PC-9 (cell line): ENCODE results near the gene CYBA. TPM values are rescaled to one million over a fixed set of nuclear protein-coding genes. Genes with fewer than 3 reads are reported as not detected.

Source experiments
- BruUV-seq: library from RNA; stranded (reverse); fragments of 400-500 nt; replicated peaks from 2 replicates; lab custom pipeline; 2021; lab: Mats Ljungman, UMichigan
- CTCF ChIA-PET: fragments of 300-600 bp; sonication (Branson Sonifier 250); formaldehyde crosslinking; loops from one replicate; lab custom pipeline; 2022; ENCODE audit warnings: antibody characterized with exemption; lab: Charles Lee
- POLR2A ChIA-PET: fragments of 300-600 bp; sonication (Branson Sonifier 250); formaldehyde crosslinking; loops from one replicate; lab custom pipeline; 2022; ENCODE audit warnings: antibody characterized with exemption; ENCODE audit not compliant: unreplicated experiment; lab: Charles Lee
- DNase-seq, 2 experiments: peaks; one replicate each; pipeline versions ENCODE4 v3.0.0 to v3.0.0-alpha.2; 2015 to 2022; ENCODE audit warnings: mixed read lengths in 1 of 2
- H2AFZ ChIP-seq: fragments of 200-600 bp; sonication (generic); 2 replicates; pipeline ENCODE4 v1.8.1; 2017; ENCODE audit warnings: antibody characterized with exemption
- H3F3A ChIP-seq: fragments of 200-600 bp; sonication (generic); 2 replicates; pipeline ENCODE4 v1.8.1; 2017; ENCODE audit warnings: antibody characterized with exemption, mild to moderate bottlenecking, low read depth; ENCODE audit not compliant: insufficient read depth
- H3K27ac ChIP-seq: fragments of 200-600 bp; sonication (generic); 2 replicates; pipeline ENCODE4 v1.6.1; 2016; ENCODE audit warnings: mixed run types
- H3K27me3 ChIP-seq: fragments of 200-600 bp; sonication (generic); 2 replicates; pipeline ENCODE4 v1.6.1; 2016; ENCODE audit warnings: low read depth, mixed run types; ENCODE audit not compliant: insufficient read depth
- H3K36me3 ChIP-seq: fragments of 200-600 bp; sonication (generic); 2 replicates; pipeline ENCODE4 v1.6.1; 2016; ENCODE audit warnings: low read depth, mixed run types
- H3K4me1 ChIP-seq: fragments of 200-600 bp; sonication (generic); replicated peaks from 2 replicates; pipeline ENCODE4 v1.6.1; 2016; ENCODE audit warnings: mixed run types; ENCODE audit not compliant: insufficient read depth
- H3K4me2 ChIP-seq: fragments of 200-600 bp; sonication (generic); 2 replicates; pipeline ENCODE4 v1.6.1; 2017; ENCODE audit warnings: mixed run types
- H3K4me3 ChIP-seq: fragments of 200-600 bp; sonication (generic); 2 replicates; pipeline ENCODE4 v1.6.1; 2016; ENCODE audit warnings: mixed run types
- H3K79me2 ChIP-seq: fragments of 200-600 bp; sonication (generic); 2 replicates; pipeline ENCODE4 v1.6.1; 2017; ENCODE audit warnings: low read depth, mixed run types
- H3K9me2 ChIP-seq: fragments of 200-600 bp; sonication (generic); 2 replicates; pipeline ENCODE4 v1.8.1; 2017; ENCODE audit warnings: mild to moderate bottlenecking; ENCODE audit not compliant: insufficient read depth
- H3K9me3 ChIP-seq: fragments of 200-600 bp; sonication (generic); 2 replicates; pipeline ENCODE4 v1.8.1; 2016; ENCODE audit warnings: low read depth; ENCODE audit not compliant: insufficient read depth
- H4K20me1 ChIP-seq: fragments of 200-600 bp; sonication (generic); 2 replicates; pipeline ENCODE4 v1.8.1; 2017; ENCODE audit not compliant: insufficient read depth
- EZH2 ChIP-seq: fragments of 200-600 bp; sonication (generic); IDR thresholded peaks from 2 replicates; pipeline ENCODE4 v1.8.0; 2017; ENCODE audit warnings: antibody characterized with exemption, low read depth
- intact Hi-C: fragments of 100-400 bp; cut with micrococcal nuclease; formaldehyde crosslinking; loops from one replicate; pipeline ENCODE4 v1.10.0; 2022; ENCODE audit not compliant: unreplicated experiment
- total RNA-seq: library from RNA; stranded (reverse); gene quantifications from 2 replicates; pipeline ENCODE4 v1.2.3, GENCODE V29; 2021
- TF ChIP-seq, protein P1 (sequence below): fragments of 200-600 bp; sonication (generic); conservative IDR thresholded peaks from 2 replicates; pipeline ENCODE4 v1.6.1; 2017; ENCODE audit warnings: mixed run types, antibody characterized with exemption, mild to moderate bottlenecking, moderate library complexity

Gene CYBA
- total RNA-seq, 1 experiment from 2014 or later, result 8.0 TPM

DNA sequence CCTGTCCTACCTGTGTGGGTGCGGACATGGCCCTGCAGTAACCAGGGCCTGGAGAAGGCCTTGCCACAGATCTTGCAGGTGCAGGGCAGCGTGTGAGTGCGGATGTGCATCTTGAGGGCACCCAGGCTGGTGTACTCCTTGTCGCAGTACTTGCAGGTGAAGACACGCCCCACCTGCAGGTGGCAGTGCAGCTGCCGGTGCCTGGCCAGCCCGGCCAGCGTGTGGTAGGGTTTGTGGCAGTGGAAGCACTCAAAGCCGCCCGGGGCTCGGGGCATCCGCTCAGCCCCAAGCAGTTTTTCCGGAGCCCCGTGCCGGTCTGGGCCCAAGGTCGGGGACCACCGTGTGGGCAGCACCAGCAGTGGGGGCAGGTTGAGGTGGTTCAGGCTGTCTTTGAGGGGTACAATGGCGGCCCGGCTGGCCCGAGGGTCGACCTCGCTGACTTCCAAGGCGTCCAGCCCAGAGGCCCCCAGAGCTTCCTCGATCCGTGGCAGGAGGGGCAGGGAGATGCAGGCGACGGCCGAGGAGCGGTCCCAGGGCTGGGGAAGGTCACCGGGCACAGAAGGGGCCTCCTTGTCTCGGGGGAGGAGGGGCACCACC, 30.3 kb upstream of the CYBA start:
- no peak overlapping the region for H3K27ac ChIP-seq
- H3F3A ChIP-seq, result peaks cover 11% of the 10 kb centered on the region; the same call in 1 of the 2 replicates
- no peak overlapping the region for H3K4me3 ChIP-seq
- no peaks in the 10 kb centered on the region for H3K9me2 ChIP-seq
- POLR2A ChIA-PET, result no interaction called here
- CTCF ChIA-PET, result interaction anchor here (0.6 kb wide), 1 partner anchor 371 kb away, joined by 5 read pairs; no protein-coding TSS in a partner anchor
- H3K79me2 ChIP-seq, result no peaks in the 10 kb centered on the region
- H3K4me2 ChIP-seq, result no peak overlapping the region
- TF ChIP-seq, protein P1, sequence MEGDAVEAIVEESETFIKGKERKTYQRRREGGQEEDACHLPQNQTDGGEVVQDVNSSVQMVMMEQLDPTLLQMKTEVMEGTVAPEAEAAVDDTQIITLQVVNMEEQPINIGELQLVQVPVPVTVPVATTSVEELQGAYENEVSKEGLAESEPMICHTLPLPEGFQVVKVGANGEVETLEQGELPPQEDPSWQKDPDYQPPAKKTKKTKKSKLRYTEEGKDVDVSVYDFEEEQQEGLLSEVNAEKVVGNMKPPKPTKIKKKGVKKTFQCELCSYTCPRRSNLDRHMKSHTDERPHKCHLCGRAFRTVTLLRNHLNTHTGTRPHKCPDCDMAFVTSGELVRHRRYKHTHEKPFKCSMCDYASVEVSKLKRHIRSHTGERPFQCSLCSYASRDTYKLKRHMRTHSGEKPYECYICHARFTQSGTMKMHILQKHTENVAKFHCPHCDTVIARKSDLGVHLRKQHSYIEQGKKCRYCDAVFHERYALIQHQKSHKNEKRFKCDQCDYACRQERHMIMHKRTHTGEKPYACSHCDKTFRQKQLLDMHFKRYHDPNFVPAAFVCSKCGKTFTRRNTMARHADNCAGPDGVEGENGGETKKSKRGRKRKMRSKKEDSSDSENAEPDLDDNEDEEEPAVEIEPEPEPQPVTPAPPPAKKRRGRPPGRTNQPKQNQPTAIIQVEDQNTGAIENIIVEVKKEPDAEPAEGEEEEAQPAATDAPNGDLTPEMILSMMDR, result peak; percentile 57
- no peak for TF ChIP-seq EZH2
- H2AFZ ChIP-seq, result no peak overlapping the region
- peaks cover 22% of the 10 kb centered on the region for H3K4me1 ChIP-seq
- no TSS peak for BruUV-seq
- no peaks in the 10 kb centered on the region for H3K27me3 ChIP-seq
- DNase-seq, result peak; percentile 36 to 40
- no peaks in the 10 kb centered on the region for H3K9me3 ChIP-seq
- intact Hi-C loops, result loop anchor here (10.0 kb wide), 1 partner anchor 226 kb away; the partner anchor contains the start of gene ZFPM1
- H3K36me3 ChIP-seq, result no peaks in the 10 kb centered on the region
- no peaks in the 10 kb centered on the region; the same call in 1 of the 2 replicates for H4K20me1 ChIP-seq

DNA sequence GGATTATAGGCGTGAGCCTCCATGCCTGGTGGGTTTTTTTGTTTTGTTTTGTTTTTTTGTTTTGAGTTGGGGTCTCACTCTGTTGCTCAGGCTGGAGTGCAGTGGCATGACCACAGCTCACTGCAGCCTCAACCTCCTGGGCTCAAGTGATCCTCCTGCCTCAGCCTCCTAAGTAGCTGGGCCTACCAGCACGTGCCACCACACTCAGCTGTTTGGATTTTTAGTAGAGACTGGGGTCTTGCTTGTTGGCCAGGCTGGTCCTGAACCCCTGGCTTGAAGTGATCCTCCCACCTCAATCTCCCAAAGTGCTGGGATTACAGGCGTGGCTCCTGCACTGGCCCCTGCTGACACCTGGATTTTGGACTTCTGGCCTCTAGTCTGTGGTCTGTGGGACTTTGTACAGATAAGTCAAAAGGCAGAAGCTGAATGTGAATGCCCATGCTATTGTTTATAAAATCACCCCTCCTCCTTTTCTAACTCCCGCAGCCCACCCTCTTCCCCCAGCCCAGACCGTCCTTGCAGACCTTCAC, 29.8 kb upstream of the CYBA start:
- peaks cover 9% of the 10 kb centered on the region; the same call in 1 of the 2 replicates for H3F3A ChIP-seq
- H3K36me3 ChIP-seq, result no peaks in the 10 kb centered on the region
- H3K27ac ChIP-seq, result no peak overlapping the region
- no peaks in the 10 kb centered on the region for H3K9me3 ChIP-seq
- no peaks in the 10 kb centered on the region for H3K9me2 ChIP-seq
- H4K20me1 ChIP-seq, result no peaks in the 10 kb centered on the region; the same call in 1 of the 2 replicates
- no peak overlapping the region for H2AFZ ChIP-seq
- peaks cover 20% of the 10 kb centered on the region for H3K4me1 ChIP-seq
- POLR2A ChIA-PET, result interaction anchor here (0.6 kb wide), 1 partner anchor 25 kb away, joined by 8 read pairs; no protein-coding TSS in a partner anchor
- DNase-seq, result no peak
- BruUV-seq, result no TSS peak
- no peak for TF ChIP-seq EZH2
- TF ChIP-seq, protein P1, result no peak
- H3K79me2 ChIP-seq, result no peaks in the 10 kb centered on the region
- H3K27me3 ChIP-seq, result no peaks in the 10 kb centered on the region
- H3K4me2 ChIP-seq, result no peak overlapping the region
- CTCF ChIA-PET, result no interaction called here
- no peak overlapping the region for H3K4me3 ChIP-seq
- intact Hi-C loops, result loop anchor here (10.0 kb wide), 1 partner anchor 226 kb away; the partner anchor contains the start of gene ZFPM1

DNA sequence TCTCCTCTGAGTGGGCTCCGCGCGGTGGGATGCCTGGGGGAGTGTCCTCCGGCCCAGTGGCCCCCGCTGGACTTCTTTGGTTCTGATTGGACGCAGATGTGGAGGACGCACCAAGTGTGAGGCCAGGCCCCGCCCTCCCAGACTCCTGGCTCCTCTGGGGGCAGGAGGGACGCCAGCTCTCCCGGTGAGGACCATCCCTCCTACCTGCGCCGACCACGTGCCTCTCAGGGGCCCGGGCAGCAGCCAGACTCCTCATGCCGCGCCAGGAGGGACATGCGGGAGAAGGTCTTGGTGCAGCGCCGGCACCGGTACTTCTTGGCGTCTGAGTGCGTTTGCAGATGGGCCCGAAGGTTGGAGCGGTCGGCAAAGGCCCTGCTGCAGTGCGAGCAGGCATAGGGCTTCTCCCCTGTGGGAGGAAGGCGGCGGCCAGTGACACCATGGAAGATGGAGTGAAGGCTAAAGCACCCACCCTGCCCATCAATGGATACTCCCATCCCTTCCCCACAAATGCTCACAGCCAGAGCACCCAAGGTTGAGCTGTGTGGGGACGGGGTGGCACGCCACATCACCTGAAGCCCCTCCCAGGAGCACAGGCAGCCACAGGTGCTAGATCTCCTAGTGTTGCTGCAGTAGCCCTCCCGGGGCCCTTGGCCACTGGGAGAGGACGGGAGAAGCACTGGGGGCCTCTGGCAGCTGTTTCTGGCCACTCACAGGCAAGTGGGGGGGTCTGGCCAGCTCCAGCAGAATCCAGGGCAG, 27.5 kb upstream of the CYBA start:
- Histone ChIP-seq H3F3A (peaks cover 8% of the 10 kb centered on the region; the same call in 1 of the 2 replicates), H3K79me2 (no peaks in the 10 kb centered on the region), H2AFZ (no peak overlapping the region), H3K9me3 (no peaks in the 10 kb centered on the region), H3K36me3 (no peaks in the 10 kb centered on the region), H3K27ac (0 out of 2 replicates have a peak overlapping the region, but pooled peaks have one; percentile 3), H4K20me1 (no peaks in the 10 kb centered on the region; the same call in 1 of the 2 replicates), H3K4me2 (no peak overlapping the region), H3K4me1 (peaks cover 16% of the 10 kb centered on the region), H3K27me3 (no peaks in the 10 kb centered on the region), H3K4me3 (no peak overlapping the region), H3K9me2 (no peaks in the 10 kb centered on the region)
- DNase-seq, result no peak
- BruUV-seq, result no TSS peak
- POLR2A ChIA-PET, result no interaction called here
- CTCF ChIA-PET, result no interaction called here
- TF ChIP-seq, protein P1, result no peak
- TF ChIP-seq EZH2, result no peak
- intact Hi-C loops, result no loop called here
